Upper lobe of right lung (tissue), 1 donor: Measurements from ENCODE around the gene CEMP1. TPM values are rescaled to one million over a fixed set of nuclear protein-coding genes. Genes with fewer than 3 reads are reported as not detected.
A peak's percentile ranks its signal among the peaks of the same experiment; 100 is the strongest.

Experiments used
- ATAC-seq: fragments of 200-7000 bp; cut with Tn5 transposase; one replicate; pipeline ENCODE4 v1.9.1; 2020; ENCODE audit warnings: mild to moderate bottlenecking, moderate library complexity
- DNase-seq: peaks from one replicate; pipeline ENCODE4 v3.0.0-alpha.2; 2020
- H3K27ac ChIP-seq: fragments of 200-600 bp; one replicate; pipeline ENCODE4 v1.8.0; 2022
- H3K27me3 ChIP-seq: fragments of 200-600 bp; one replicate; pipeline ENCODE4 v1.8.0; 2022; ENCODE audit warnings: mild to moderate bottlenecking
- H3K36me3 ChIP-seq: fragments of 200-600 bp; one replicate; pipeline ENCODE4 v1.8.0; 2022
- H3K4me1 ChIP-seq: fragments of 200-600 bp; one replicate; pipeline ENCODE4 v1.8.0; 2022
- H3K4me3 ChIP-seq: fragments of 200-600 bp; one replicate; pipeline ENCODE4 v1.8.0; 2022; ENCODE audit warnings: mild to moderate bottlenecking
- H3K9me3 ChIP-seq: fragments of 200-600 bp; one replicate; pipeline ENCODE4 v1.8.0; 2022
- intact Hi-C: fragments of 100-400 bp; cut with DNase I; formaldehyde crosslinking; loops from one replicate; pipeline ENCODE4 v1.11.0; 2022
- total RNA-seq: library from RNA; stranded (reverse); fragmentation: NEBNext Ultra II Directional; extraction: Animal tissue kit (Norgen Biotek cat#: 25700); gene quantifications from one replicate; pipeline ENCODE4 v1.2.1, GENCODE V29; 2021
- TF ChIP-seq, protein P1 (sequence below): fragments of 200-600 bp; IDR thresholded peaks from one replicate; pipeline ENCODE4 v1.8.0; 2022; ENCODE audit warnings: antibody characterized with exemption
- donor health status: DM: no; HTN: yes; CAD: no; lungs with severe emphysema.

Gene CEMP1
- total RNA-seq, 1 donor from 2014 or later: 1.4 TPM

DNA sequence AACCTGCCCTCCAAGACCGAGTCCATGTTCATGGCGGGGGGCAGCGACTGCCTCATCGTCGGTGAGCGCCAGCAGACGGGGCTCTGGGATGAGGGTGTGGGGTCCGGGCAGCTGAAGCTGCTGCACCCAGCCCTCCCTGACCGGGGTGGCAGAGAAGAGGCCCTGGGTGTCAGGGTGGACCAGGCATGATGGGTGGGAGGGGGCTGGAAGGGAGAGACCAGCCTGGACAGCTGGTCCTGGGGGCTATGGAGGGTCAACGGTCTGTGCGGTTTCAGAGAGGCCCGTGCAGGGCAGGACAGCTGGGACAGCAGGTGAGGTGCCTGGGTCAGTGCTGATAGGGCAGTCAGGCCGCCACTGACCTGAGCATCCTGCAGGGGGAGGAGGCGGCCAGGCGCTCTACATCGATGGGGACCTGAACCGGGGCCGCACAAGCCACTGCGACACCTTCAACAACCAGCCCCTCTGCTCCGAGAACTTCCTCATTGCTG, 30.7 kb downstream of the CEMP1 start:
- H3K36me3 ChIP-seq: peaks cover 12% of the 10 kb centered on the region
- H3K27ac ChIP-seq: no peak overlapping the region
- no peak overlapping the region for H3K4me3 ChIP-seq
- H3K4me1 ChIP-seq: peaks cover 30% of the 10 kb centered on the region
- no peaks in the 10 kb centered on the region for H3K9me3 ChIP-seq
- ATAC-seq (no peak), DNase-seq (peak; percentile 67)
- intact Hi-C loops: no loop called here
- H3K27me3 ChIP-seq: no peaks in the 10 kb centered on the region
- TF ChIP-seq, protein P1, sequence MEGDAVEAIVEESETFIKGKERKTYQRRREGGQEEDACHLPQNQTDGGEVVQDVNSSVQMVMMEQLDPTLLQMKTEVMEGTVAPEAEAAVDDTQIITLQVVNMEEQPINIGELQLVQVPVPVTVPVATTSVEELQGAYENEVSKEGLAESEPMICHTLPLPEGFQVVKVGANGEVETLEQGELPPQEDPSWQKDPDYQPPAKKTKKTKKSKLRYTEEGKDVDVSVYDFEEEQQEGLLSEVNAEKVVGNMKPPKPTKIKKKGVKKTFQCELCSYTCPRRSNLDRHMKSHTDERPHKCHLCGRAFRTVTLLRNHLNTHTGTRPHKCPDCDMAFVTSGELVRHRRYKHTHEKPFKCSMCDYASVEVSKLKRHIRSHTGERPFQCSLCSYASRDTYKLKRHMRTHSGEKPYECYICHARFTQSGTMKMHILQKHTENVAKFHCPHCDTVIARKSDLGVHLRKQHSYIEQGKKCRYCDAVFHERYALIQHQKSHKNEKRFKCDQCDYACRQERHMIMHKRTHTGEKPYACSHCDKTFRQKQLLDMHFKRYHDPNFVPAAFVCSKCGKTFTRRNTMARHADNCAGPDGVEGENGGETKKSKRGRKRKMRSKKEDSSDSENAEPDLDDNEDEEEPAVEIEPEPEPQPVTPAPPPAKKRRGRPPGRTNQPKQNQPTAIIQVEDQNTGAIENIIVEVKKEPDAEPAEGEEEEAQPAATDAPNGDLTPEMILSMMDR: no peak

DNA sequence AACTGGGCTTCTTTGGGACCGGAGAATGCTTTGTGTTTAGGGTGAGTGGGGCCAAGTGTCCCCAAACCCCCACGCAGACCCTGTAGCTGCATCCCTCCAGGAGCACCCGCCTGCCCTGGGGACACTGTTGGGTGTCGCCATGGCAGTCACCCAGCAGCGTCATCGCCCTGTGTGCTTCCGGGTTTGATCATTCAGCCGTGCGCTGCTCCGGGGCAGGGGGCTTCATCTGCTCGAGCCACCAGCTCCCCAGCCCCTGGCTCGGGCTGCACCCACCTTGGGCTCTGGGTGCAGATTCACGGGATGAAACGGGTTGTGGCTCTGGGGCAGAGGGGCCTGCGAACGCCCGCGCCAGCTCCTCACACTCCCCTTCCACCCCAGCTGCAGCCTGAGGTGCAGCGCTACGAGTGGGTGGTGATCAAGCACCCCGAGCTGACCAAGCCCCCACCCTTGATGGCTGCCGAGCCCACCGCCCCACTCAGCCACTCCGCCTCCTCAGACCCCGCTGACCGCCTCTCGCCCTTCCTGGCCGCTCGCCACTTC, 31.2 kb downstream of the CEMP1 start:
- TF ChIP-seq, protein P1: no peak
- Histone ChIP-seq H3K27me3 (no peaks in the 10 kb centered on the region), H3K4me1 (peaks cover 30% of the 10 kb centered on the region), H3K9me3 (no peaks in the 10 kb centered on the region), H3K27ac (no peak overlapping the region), H3K36me3 (peaks cover 12% of the 10 kb centered on the region), H3K4me3 (no peak overlapping the region)
- intact Hi-C loops: loop anchor here (10.0 kb wide), 1 partner anchor 165 kb away; no protein-coding TSS in a partner anchor
- ATAC-seq (no peak), DNase-seq (no peak)

DNA sequence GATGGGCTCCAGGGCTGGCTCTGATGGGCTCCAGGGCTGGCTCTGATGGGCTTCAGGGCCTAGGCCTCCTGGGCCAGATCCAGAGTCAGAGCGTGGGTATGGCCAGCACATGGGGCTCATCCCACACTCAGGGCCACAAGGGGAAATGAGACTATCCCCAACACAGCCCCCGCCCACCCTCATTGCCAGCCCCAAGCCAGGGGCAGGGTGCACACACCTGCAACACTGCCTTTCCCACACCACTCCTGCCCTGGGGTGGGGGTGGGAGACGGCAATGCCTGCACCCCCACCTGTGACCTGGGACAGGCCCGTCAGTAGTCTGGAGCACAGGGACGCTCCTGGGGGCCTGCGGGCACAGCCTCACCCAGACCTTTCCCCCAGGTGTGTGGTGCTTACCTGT, 31.8 kb downstream of the CEMP1 start:
- TF ChIP-seq, protein P1: no peak
- H3K4me3 ChIP-seq: no peak overlapping the region
- peaks cover 30% of the 10 kb centered on the region for H3K4me1 ChIP-seq
- H3K27ac ChIP-seq: no peak overlapping the region
- intact Hi-C loops: loop anchor here (10.0 kb wide), 1 partner anchor 165 kb away; no protein-coding TSS in a partner anchor
- H3K27me3 ChIP-seq: no peaks in the 10 kb centered on the region
- no peak for DNase-seq
- peaks cover 12% of the 10 kb centered on the region for H3K36me3 ChIP-seq
- no peaks in the 10 kb centered on the region for H3K9me3 ChIP-seq
- ATAC-seq: no peak

DNA sequence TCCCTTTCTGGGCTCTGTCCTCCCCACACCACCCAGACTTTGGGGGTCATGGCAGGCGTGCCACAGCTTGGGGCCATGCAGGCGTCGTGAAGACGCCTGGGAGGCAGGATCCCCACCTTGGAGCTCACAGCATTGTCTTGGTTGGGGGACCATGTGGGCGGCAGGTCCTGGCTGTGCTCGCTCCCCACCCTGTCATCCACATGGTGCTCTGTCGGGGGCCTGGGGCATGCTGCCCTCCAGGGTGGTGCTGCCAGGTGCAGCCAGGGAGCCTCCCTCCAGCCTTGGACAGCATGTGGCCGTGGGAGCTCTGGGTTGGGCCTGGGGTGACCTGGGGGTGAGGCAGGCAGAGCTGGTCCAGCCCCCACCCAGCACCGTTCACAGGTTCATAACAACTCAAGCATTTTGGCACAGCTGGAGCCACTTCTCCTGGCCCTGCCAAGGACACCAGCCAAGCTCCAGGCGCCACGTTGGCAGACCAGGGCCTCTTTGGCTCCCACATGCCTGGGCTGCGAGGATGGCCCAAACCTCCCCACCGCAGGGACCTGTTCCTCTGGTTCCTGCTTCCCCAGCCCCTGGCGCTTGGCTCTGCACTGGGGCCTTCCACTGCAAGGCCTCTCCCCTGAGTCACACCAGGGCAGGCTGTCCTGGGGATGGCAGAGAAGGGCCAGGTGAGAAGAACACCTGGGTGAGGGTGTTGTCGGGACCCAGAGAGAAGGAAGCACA, 32.5 kb downstream of the CEMP1 start:
- H3K27me3 ChIP-seq: no peaks in the 10 kb centered on the region
- H3K4me3 ChIP-seq: no peak overlapping the region
- H3K9me3 ChIP-seq: no peaks in the 10 kb centered on the region
- no peak overlapping the region for H3K27ac ChIP-seq
- peaks cover 38% of the 10 kb centered on the region for H3K4me1 ChIP-seq
- intact Hi-C loops: loop anchor here (10.0 kb wide), 1 partner anchor 164 kb away; no protein-coding TSS in a partner anchor
- DNase-seq: peak; percentile 90
- H3K36me3 ChIP-seq: peaks cover 12% of the 10 kb centered on the region
- TF ChIP-seq, protein P1: no peak
- peak; percentile 62 for ATAC-seq

DNA sequence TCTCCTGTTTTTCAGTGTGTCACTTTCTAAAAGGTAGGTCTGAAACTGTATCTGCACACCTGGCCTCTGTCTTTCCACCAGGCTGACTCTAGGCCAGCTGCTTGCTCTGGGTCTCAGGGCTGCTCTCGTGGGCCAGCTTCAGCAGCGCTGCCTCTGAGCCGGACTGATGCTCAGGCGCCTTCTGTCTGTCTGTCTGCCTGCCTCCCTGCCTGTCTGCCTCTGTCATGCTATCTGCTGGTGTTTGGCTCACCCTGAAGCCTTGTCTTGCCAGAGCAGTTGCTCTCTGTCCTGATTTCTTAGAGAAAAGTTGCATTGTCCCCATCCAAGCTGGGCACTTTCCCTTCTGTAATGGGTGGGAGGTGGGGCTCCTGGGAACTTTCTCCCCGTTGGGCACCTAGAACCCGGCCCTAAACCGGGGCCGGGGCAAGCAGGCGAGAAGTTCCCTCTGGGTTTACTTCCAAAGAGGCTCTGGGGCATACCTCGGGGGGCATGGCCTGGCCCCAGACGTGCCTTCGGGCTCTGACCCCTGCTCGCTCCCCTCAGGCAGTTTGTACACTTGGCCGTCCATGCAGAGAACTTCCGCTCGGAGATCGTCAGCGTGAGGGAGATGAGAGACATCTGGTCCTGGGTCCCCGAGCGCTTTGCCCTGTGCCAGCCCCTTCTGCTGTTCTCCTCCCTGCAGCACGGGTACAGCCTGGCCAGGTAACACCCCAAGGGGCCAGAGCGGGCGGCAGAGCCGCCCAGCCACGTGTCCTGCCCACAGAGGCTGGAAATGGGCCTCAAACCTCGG, 33.3 kb downstream of the CEMP1 start:
- ATAC-seq: no peak

More for the DNA sequence above, 33.3 kb downstream of the CEMP1 start:
- Histone ChIP-seq H3K27me3 (no peaks in the 10 kb centered on the region), H3K27ac (peak overlapping the region; percentile 32), H3K36me3 (peaks cover 12% of the 10 kb centered on the region), H3K4me3 (no peak overlapping the region), H3K9me3 (no peaks in the 10 kb centered on the region), H3K4me1 (peaks cover 37% of the 10 kb centered on the region)
- TF ChIP-seq, protein P1: no peak
- intact Hi-C loops: loop anchor here (10.0 kb wide), 1 partner anchor 163 kb away; no protein-coding TSS in a partner anchor
- DNase-seq: no peak
